Measurements from ENCODE around the gene GLIPR1L1. TPM values are rescaled to one million over a fixed set of nuclear protein-coding genes. Genes with fewer than 3 reads are reported as not detected.

Gene GLIPR1L1
- total and polyA plus RNA-seq, 5 experiments from 2014 or later: not detected

Other genes with a start within 250 kb of the GLIPR1L1 start
- not detected for gene KCNC2, start 124.8 kb upstream of the GLIPR1L1 start, total RNA-seq
- not detected for gene KCNC2, start 124.8 kb upstream of the GLIPR1L1 start, polyA plus RNA-seq
- 1 to 10 TPM; 7.7 to 8.7 TPM for gene CAPS2, start 4.3 kb upstream of the GLIPR1L1 start, total RNA-seq
- gene CAPS2, start 4.3 kb upstream of the GLIPR1L1 start, polyA plus RNA-seq: 1 to 10 TPM; 1.3 to 4.7 (median 1.9) TPM
- gene GLIPR1L2, start 56.4 kb downstream of the GLIPR1L1 start, total RNA-seq: 1 to 10 TPM in 1 of 2 experiments, under 1 TPM in 1; 0.91 to 1.2 TPM
- gene GLIPR1L2, start 56.4 kb downstream of the GLIPR1L1 start, polyA plus RNA-seq: 1 to 10 TPM; 1.1 to 3.2 (median 1.4) TPM
- gene GLIPR1, start 146.1 kb downstream of the GLIPR1L1 start, total RNA-seq: 10 to 100 TPM; 61.1 to 64.5 TPM
- gene GLIPR1, start 146.1 kb downstream of the GLIPR1L1 start, polyA plus RNA-seq: 100 to 1,000 TPM in 1 of 3 donors, 10 to 100 TPM in 2; 51.2 to 117 (median 58.6) TPM
- 10 to 100 TPM; 79.3 to 80.4 TPM for gene KRR1, start 176.9 kb downstream of the GLIPR1L1 start, total RNA-seq
- gene KRR1, start 176.9 kb downstream of the GLIPR1L1 start, polyA plus RNA-seq: 10 to 100 TPM; 64.8 to 71.0 (median 66.7) TPM

Measured in naive thymus-derived CD8-positive, alpha-beta T cell (primary cell).